Peyer's patch (tissue), 4 donors: ENCODE measurements around the gene PHACTR3. TPM values are rescaled to one million over a fixed set of nuclear protein-coding genes. Genes with fewer than 3 reads are reported as not detected.
"Not testable (repeated sequence)": the region's sequence is repeated elsewhere in the genome, so short reads cannot be mapped to it uniquely, and the experiment has no call there.

Experiments
- DNase-seq, 3 donors: peaks; one replicate each; pipeline ENCODE4 v3.0.0-alpha.2; 2017 to 2019
- H3K27ac ChIP-seq, 4 donors: fragments of 200-600 bp; sonication (generic); one replicate each; pipeline ENCODE4 v1.5.1; 2016 to 2019
- H3K27me3 ChIP-seq, 2 donors: fragments of 200-600 bp; sonication (generic); one replicate each; pipeline ENCODE4 v1.5.1; 2019
- H3K36me3 ChIP-seq, 3 donors: fragments of 200-600 bp; sonication (generic); one replicate each; pipeline ENCODE4 v1.5.1; 2016 to 2019
- H3K4me1 ChIP-seq, 4 donors: fragments of 200-600 bp; sonication (generic); one replicate each; pipeline ENCODE4 v1.5.1; 2016 to 2019
- H3K4me3 ChIP-seq, 4 donors: fragments of 200-600 bp; sonication (generic); 1 replicate in 3 of 4; 2 replicates in 1 of 4; pipeline ENCODE4 v1.5.1; 2016 to 2019; ENCODE audit warnings: mild to moderate bottlenecking in 1 of 4
- H3K9me3 ChIP-seq, 4 donors: fragments of 200-600 bp; sonication (generic); one replicate each; pipeline ENCODE4 v1.5.1; 2016 to 2019; ENCODE audit warnings: mild to moderate bottlenecking in 1 of 4
- CTCF ChIP-seq, 6 experiments: fragments of 450-650 bp in 4 of 6; fragments of 200-600 bp in 2 of 6; sonication (generic) in 1 of 6; IDR thresholded peaks; one replicate each; pipeline ENCODE4 v1.5.1; 2017 to 2019; ENCODE audit warnings: antibody characterized with exemption in 6 of 6, mild to moderate bottlenecking in 3 of 6, moderate library complexity in 1 of 6
- POLR2A ChIP-seq, 2 donors: fragments of 450-650 bp; IDR thresholded peaks; one replicate each; pipeline ENCODE4 v1.5.1; 2017; ENCODE audit warnings: antibody characterized with exemption in 2 of 2, mild to moderate bottlenecking in 2 of 2, moderate library complexity in 2 of 2
- small RNA-seq, 2 donors: library from RNA; depleted of rRNA; stranded (forward); fragments of <200 nt; gene quantifications; one replicate each; pipeline ENCODE3, GENCODE V24; 2016
- total RNA-seq, 4 donors: library from RNA; depleted of rRNA; stranded (reverse); fragments of >200 nt; gene quantifications; one replicate each; pipeline ENCODE4 v1.1.0, GENCODE V29; 2016

PHACTR3 gene
- total RNA-seq, 4 donors from 2014 or later: 14.9 to 31.5 (median 22.9) TPM

GRCh38 chr20:59884494-59884893, 280.2 kb downstream of the PHACTR3 start:
- Histone ChIP-seq H3K9me3 (no peaks in the 10 kb centered on the region), H3K27ac (no peak overlapping the region), H3K36me3 (no peaks in the 10 kb centered on the region), H3K4me3 (no peak overlapping the region), H3K27me3 (no peaks in the 10 kb centered on the region), H3K4me1 (no peaks in the 10 kb centered on the region)
- no peak for TF ChIP-seq CTCF (IDR thresholded peaks at IDR 0.05)
- TF ChIP-seq POLR2A (IDR thresholded peaks at IDR 0.05): no peak
- DNase-seq: no peak

GRCh38 chr20:59888050-59888449, 283.7 kb downstream of the PHACTR3 start:
- H3K4me3 ChIP-seq: no peak overlapping the region
- DNase-seq: no peak
- no peak overlapping the region for H3K27ac ChIP-seq
- TF ChIP-seq POLR2A (IDR thresholded peaks at IDR 0.05) (no peak), CTCF (IDR thresholded peaks at IDR 0.05) (no peak)
- H3K9me3 ChIP-seq: no peaks in the 10 kb centered on the region
- no peaks in the 10 kb centered on the region for H3K36me3 ChIP-seq
- H3K4me1 ChIP-seq: no peaks in the 10 kb centered on the region
- H3K27me3 ChIP-seq: no peaks in the 10 kb centered on the region

- not testable (repeated sequence) for H3K27me3 ChIP-seq, H3K36me3 ChIP-seq, H3K9me3 ChIP-seq, H3K4me3 ChIP-seq, H3K27ac ChIP-seq, H3K4me1 ChIP-seq, DNase-seq
These were observed 285.7 kb downstream of the PHACTR3 start for GRCh38 chr20:59890035-59890434.

- no peak overlapping the region for H3K4me3 ChIP-seq
- no peaks in the 10 kb centered on the region for H3K9me3 ChIP-seq
- no peak for DNase-seq
- peaks cover 0 to 4% (median 0%) of the 10 kb centered on the region in 4 donors for H3K4me1 ChIP-seq
- H3K36me3 ChIP-seq: no peaks in the 10 kb centered on the region
- H3K27me3 ChIP-seq: no peaks in the 10 kb centered on the region
- no peak for TF ChIP-seq CTCF (IDR thresholded peaks at IDR 0.05)
- no peak for TF ChIP-seq POLR2A (IDR thresholded peaks at IDR 0.05)
- no peak overlapping the region for H3K27ac ChIP-seq
These were observed 287.2 kb downstream of the PHACTR3 start for GRCh38 chr20:59891581-59891980.

GRCh38 chr20:59895908-59896307, 291.6 kb downstream of the PHACTR3 start:
- H3K36me3 ChIP-seq: no peaks in the 10 kb centered on the region
- no peaks in the 10 kb centered on the region for H3K9me3 ChIP-seq
- TF ChIP-seq CTCF (IDR thresholded peaks at IDR 0.05) (no peak), POLR2A (IDR thresholded peaks at IDR 0.05) (no peak)
- DNase-seq: no peak
- no peak overlapping the region for H3K4me3 ChIP-seq
- no peaks in the 10 kb centered on the region for H3K27me3 ChIP-seq
- peaks cover 0 to 4% (median 0%) of the 10 kb centered on the region in 4 donors for H3K4me1 ChIP-seq
- H3K27ac ChIP-seq: no peak overlapping the region

Small RNA genes lying within 50 kb of the gene (small RNA-seq; reads per million reads assigned to genes)
- 0 reads per million in 2 donors for gene RNU7-141P
